ENCODE results near the gene ADGRE1.

GRCh38 chr19:6930190-6930589, 42.8 kb downstream of the ADGRE1 start:
- TF ChIP-seq CTCF (IDR thresholded peaks at IDR 0.05) = no peak
- no peak for TF ChIP-seq EZH2phosphoT487 (IDR thresholded peaks at IDR 0.05)

Data from neural progenitor cell (in vitro differentiated cells).